ENCODE results near the gene ASRGL1. TPM values are rescaled to one million over a fixed set of nuclear protein-coding genes. Genes with fewer than 3 reads are reported as not detected.

The ASRGL1 gene
- total and polyA plus RNA-seq, 2 of the 13 experiments (the other 11 are each of a cell fraction or from before 2014, with no cell fraction given) = 50.8 to 97.5 TPM

DNA sequence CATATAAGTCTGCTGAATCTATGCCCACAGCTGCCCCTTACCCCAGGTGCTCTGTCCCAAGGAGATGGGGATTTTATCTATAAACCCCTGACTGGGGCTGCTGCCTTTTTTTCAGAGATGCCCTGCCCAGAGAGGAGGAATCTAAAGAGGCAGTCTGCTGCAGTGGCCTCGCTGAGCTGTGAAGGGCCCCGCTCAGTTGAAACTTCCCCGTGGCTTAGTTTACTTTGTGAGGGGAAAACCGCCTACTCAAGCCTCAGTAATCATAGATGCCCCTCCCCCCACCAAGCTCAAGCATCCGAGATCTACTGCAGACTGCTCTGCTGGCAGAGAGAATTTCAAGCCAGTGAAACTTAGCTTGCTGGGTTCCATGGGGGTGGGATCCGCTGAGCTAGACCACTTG is 31.0 kb upstream of the ASRGL1 start:
- no peak for FAIRE-seq
- intact Hi-C loops (cut with micrococcal nuclease; ENCODE audit: unreplicated experiment) (no loop called here), in situ Hi-C loops (cut with HindIII; ENCODE audit: extremely low pct_ligation_motif_present, low pct_unique_long_range_greater_than_20kb) (no loop called here)
- H3K4me2 ChIP-seq (ENCODE audit: low read depth, low read length) = no peak overlapping the region
- 86% methylated on average over 1 of the region's 6 CpGs for WGBS (ENCODE audit: low lambda C conversion rate)
- H3K27ac ChIP-seq (ENCODE audit: extremely low read length, insufficient read depth, low read length) = no peak overlapping the region
- H3K9ac ChIP-seq (ENCODE audit: insufficient read depth, low read depth, low read length) = no peak overlapping the region
- no peaks in the 10 kb centered on the region for H3K9me3 ChIP-seq (ENCODE audit: low read length)
- H2AFZ ChIP-seq (ENCODE audit: low read length) = no peak overlapping the region
- ChIA-PET POLR2A (no interaction called here), CTCF (ENCODE audit: low intra/inter-chr PET ratio, low total read pairs) (no interaction called here)
- no peaks in the 10 kb centered on the region; a peak in 2 of 5 replicates for H3K27me3 ChIP-seq (ENCODE audit: control insufficient read depth in 1 of 2, insufficient read depth in 2 of 2, low read length in 2 of 2)
- H3K36me3 ChIP-seq (replicated peaks in 1 of 2; ENCODE audit: control insufficient read depth in 1 of 2, insufficient read depth in 2 of 2, low read length in 2 of 2) = no peaks in the 10 kb centered on the region
- no peak for ATAC-seq
- TF ChIP-seq JDP2 (CRISPR knock-in tag; IDR thresholded peaks at IDR 0.05; ENCODE audit: borderline replicate concordance) (no peak), NFIC (IDR thresholded peaks at IDR 0.05; ENCODE audit: low read length) (no peak), ZFP36 (IDR thresholded peaks at IDR 0.05; ENCODE audit: borderline replicate concordance, low read depth, low read length, partially characterized antibody) (no peak), KAT7 (CRISPR knock-in tag; IDR thresholded peaks at IDR 0.05; ENCODE audit: borderline replicate concordance) (no peak), ZNF468 (CRISPR knock-in tag; IDR thresholded peaks at IDR 0.05) (no peak), ZNF670 (CRISPR knock-in tag; IDR thresholded peaks at IDR 0.05; ENCODE audit: borderline replicate concordance) (no peak), SMARCE1 (IDR thresholded peaks at IDR 0.05; ENCODE audit: borderline replicate concordance) (no peak), NFKB2 (CRISPR knock-in tag; IDR thresholded peaks at IDR 0.05; ENCODE audit: borderline replicate concordance) (no peak), TCF7 (IDR thresholded peaks at IDR 0.05; ENCODE audit: low read depth) (no peak), ELF4 (CRISPR knock-in tag; IDR thresholded peaks at IDR 0.05; ENCODE audit: borderline replicate concordance) (no peak), ZNF230 (CRISPR knock-in tag; IDR thresholded peaks at IDR 0.05) (no peak), ZNF124 (CRISPR knock-in tag; IDR thresholded peaks at IDR 0.05) (no peak), ZNF484 (CRISPR knock-in tag; IDR thresholded peaks at IDR 0.05; ENCODE audit: borderline replicate concordance, low read depth) (no peak)
- TF ChIP-seq, protein P1, sequence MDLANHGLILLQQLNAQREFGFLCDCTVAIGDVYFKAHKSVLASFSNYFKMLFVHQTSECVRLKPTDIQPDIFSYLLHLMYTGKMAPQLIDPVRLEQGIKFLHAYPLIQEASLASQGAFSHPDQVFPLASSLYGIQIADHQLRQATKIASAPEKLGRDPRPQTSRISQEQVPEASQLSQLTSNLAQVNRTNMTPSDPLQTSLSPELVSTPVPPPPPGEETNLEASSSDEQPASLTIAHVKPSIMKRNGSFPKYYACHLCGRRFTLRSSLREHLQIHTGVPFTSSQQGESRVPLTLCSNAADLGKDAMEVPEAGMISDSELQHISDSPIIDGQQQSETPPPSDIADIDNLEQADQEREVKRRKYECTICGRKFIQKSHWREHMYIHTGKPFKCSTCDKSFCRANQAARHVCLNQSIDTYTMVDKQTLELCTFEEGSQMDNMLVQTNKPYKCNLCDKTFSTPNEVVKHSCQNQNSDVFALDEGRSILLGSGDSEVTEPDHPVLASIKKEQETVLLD (CRISPR knock-in tag; IDR thresholded peaks at IDR 0.05; ENCODE audit: low read depth) = no peak
- TF ChIP-seq, protein P2, sequence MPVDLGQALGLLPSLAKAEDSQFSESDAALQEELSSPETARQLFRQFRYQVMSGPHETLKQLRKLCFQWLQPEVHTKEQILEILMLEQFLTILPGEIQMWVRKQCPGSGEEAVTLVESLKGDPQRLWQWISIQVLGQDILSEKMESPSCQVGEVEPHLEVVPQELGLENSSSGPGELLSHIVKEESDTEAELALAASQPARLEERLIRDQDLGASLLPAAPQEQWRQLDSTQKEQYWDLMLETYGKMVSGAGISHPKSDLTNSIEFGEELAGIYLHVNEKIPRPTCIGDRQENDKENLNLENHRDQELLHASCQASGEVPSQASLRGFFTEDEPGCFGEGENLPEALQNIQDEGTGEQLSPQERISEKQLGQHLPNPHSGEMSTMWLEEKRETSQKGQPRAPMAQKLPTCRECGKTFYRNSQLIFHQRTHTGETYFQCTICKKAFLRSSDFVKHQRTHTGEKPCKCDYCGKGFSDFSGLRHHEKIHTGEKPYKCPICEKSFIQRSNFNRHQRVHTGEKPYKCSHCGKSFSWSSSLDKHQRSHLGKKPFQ (CRISPR knock-in tag; IDR thresholded peaks at IDR 0.05; ENCODE audit: insufficient replicate concordance) = no peak
- no peaks in the 10 kb centered on the region for H3K4me1 ChIP-seq (ENCODE audit: insufficient read depth, low read length)
- BruUV-seq (replicated peaks) = no TSS peak
- H3K4me3 ChIP-seq (replicated peaks in 1 of 3; ENCODE audit: insufficient read depth in 1 of 3, low read depth in 2 of 3, low read length in 3 of 3) = no peak overlapping the region
- H3K79me2 ChIP-seq (ENCODE audit: insufficient read depth, low read length) = no peaks in the 10 kb centered on the region
- DNase-seq (ENCODE audit: low spot score) = no peak
- H4K20me1 ChIP-seq (ENCODE audit: insufficient read depth, low read length) = no peaks in the 10 kb centered on the region

Measured in HepG2 (cell line).